ENCODE measurements around the gene GLI3.

GLI3 gene

DNA sequence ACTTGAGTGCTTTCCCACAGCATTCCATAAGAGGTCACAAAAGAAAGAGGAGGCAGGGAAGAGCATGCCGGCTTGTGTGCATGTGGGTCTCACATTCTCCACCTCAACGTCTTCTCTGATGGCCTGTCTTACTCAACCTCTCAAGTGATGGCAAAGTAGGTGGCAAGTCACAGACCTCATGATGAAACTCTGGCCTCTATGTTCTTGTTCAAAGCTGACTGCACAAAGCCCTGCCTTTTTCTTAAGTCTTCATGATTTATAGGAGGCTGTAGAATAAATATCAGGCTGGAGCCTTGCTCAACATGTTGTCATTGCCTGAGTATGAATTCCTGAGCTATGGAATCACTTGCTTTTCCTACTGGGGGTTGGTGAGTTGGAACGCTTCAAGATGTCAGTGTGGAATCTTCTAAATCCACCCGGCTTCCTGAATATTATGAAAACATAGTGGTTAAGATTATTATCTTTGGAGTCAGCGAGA is 320.5 kb downstream of the GLI3 start (continued):
- TF ChIP-seq ZNF398 (tag by site-specific recombination; IDR thresholded peaks at IDR 0.05): no peak

- ChIA-PET CTCF (no interaction called here), POLR2A (no interaction called here)
- no peaks in the 10 kb centered on the region for H3K9me3 ChIP-seq (ENCODE audit: control insufficient read depth, insufficient read depth, low read depth, low read length)
- H3K4me3 ChIP-seq (ENCODE audit: low read depth, low read length): no peak overlapping the region
- H3K27ac ChIP-seq (ENCODE audit: extremely low read depth, low read depth, low read length): no peak overlapping the region
- TF ChIP-seq ZXDB (tag by site-specific recombination; IDR thresholded peaks at IDR 0.05) (no peak), SP2 (tag by site-specific recombination; IDR thresholded peaks at IDR 0.05) (no peak), ZNF660 (tag by site-specific recombination; IDR thresholded peaks at IDR 0.05) (no peak), SP3 (tag by site-specific recombination; IDR thresholded peaks at IDR 0.05) (no peak), ZNF292 (tag by site-specific recombination; IDR thresholded peaks at IDR 0.05; ENCODE audit: borderline replicate concordance, low read depth) (no peak), ZSCAN23 (tag by site-specific recombination; IDR thresholded peaks at IDR 0.05) (no peak), ZNF121 (tag by site-specific recombination; IDR thresholded peaks at IDR 0.05) (no peak), ZNF416 (tag by site-specific recombination; IDR thresholded peaks at IDR 0.05) (no peak), ZNF76 (tag by site-specific recombination; IDR thresholded peaks at IDR 0.05; ENCODE audit: borderline replicate concordance, low read depth) (no peak), ZNF426 (tag by site-specific recombination; IDR thresholded peaks at IDR 0.05) (no peak), MYNN (tag by site-specific recombination; IDR thresholded peaks at IDR 0.05; ENCODE audit: borderline replicate concordance) (no peak), ZNF544 (tag by site-specific recombination; IDR thresholded peaks at IDR 0.05) (no peak), ZNF211 (tag by site-specific recombination; IDR thresholded peaks at IDR 0.05; ENCODE audit: low read depth) (no peak), ZNF664 (tag by site-specific recombination; IDR thresholded peaks at IDR 0.05) (no peak), ZNF624 (tag by site-specific recombination; IDR thresholded peaks at IDR 0.05) (no peak)
- TF ChIP-seq, protein P1, sequence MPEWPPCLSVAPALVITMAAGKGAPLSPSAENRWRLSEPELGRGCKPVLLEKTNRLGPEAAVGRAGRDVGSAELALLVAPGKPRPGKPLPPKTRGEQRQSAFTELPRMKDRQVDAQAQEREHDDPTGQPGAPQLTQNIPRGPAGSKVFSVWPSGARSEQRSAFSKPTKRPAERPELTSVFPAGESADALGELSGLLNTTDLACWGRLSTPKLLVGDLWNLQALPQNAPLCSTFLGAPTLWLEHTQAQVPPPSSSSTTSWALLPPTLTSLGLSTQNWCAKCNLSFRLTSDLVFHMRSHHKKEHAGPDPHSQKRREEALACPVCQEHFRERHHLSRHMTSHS (tag by site-specific recombination; IDR thresholded peaks at IDR 0.05): no peak
- no peaks in the 10 kb centered on the region for H3K36me3 ChIP-seq (ENCODE audit: control insufficient read depth in 2 of 2, insufficient read depth in 1 of 2, low read length in 2 of 2)
- H3K4me1 ChIP-seq (ENCODE audit: control insufficient read depth, insufficient read depth, low read length): no peaks in the 10 kb centered on the region
These were observed 321.1 kb downstream of the GLI3 start for GRCh38 chr7:41915871-41916270.

GRCh38 chr7:41912851-41913567 is 324.0 kb downstream of the GLI3 start:
- ChIA-PET CTCF (interaction anchor here (0.7 to 0.8 kb wide), 2 partner anchors 9 to 151 kb away, joined by 3 read pairs; no protein-coding TSS in a partner anchor), POLR2A (no interaction called here)
- Histone ChIP-seq H3K4me1 (ENCODE audit: control insufficient read depth, insufficient read depth, low read length) (no peaks in the 10 kb centered on the region), H3K36me3 (ENCODE audit: control insufficient read depth in 2 of 2, insufficient read depth in 1 of 2, low read length in 2 of 2) (no peaks in the 10 kb centered on the region), H3K4me3 (ENCODE audit: low read depth, low read length) (no peak overlapping the region), H3K27ac (ENCODE audit: extremely low read depth, low read depth, low read length) (no peak overlapping the region), H3K9me3 (ENCODE audit: control insufficient read depth, insufficient read depth, low read depth, low read length) (no peaks in the 10 kb centered on the region)
- TF ChIP-seq SP7 (tag by site-specific recombination; IDR thresholded peaks at IDR 0.05) (no peak), ZNF560 (tag by site-specific recombination; IDR thresholded peaks at IDR 0.05; ENCODE audit: borderline replicate concordance) (no peak), KLF8 (tag by site-specific recombination; IDR thresholded peaks at IDR 0.05) (no peak), ZNF366 (tag by site-specific recombination; conservative IDR thresholded peaks at IDR 0.05) (no peak)
